ENCODE data around the gene AP4S1.
A peak's percentile ranks its signal among the peaks of the same experiment; 100 is the strongest.
"Not testable (repeated sequence)": the region's sequence is repeated elsewhere in the genome, so short reads cannot be mapped to it uniquely, and the experiment has no call there.

The AP4S1 gene

GRCh38 chr14:31026450-31027235 is 1.2 kb downstream of the AP4S1 start:
- no peaks in the 10 kb centered on the region for H3K27me3 ChIP-seq (ENCODE audit: insufficient read depth, low read length)
- peaks cover 16% of the 10 kb centered on the region for H3K4me1 ChIP-seq (ENCODE audit: insufficient read depth, low read length)
- H3K9me3 ChIP-seq (ENCODE audit: insufficient read depth, low read depth, low read length), result no peaks in the 10 kb centered on the region
- peaks cover 6% of the 10 kb centered on the region for H3K36me3 ChIP-seq (ENCODE audit: insufficient read depth, low read length)
- peak overlapping the region; percentile 40; the same call in 1 of the 2 replicates for H3K9ac ChIP-seq (ENCODE audit: low read depth, low read length)
- WGBS, result under 1% methylated on average over 44 of the region's 48 CpGs
- peak overlapping the region; percentile 97; the same call in 1 of the 2 replicates for H3K27ac ChIP-seq (ENCODE audit: low read depth, low read length)
- peak overlapping the region; percentile 97 for H3K4me3 ChIP-seq (ENCODE audit: low read length)

GRCh38 chr14:31027847-31028246 is 2.4 kb downstream of the AP4S1 start:
- Histone ChIP-seq H3K4me1 (ENCODE audit: insufficient read depth, low read length) (peaks cover 16% of the 10 kb centered on the region), H3K36me3 (ENCODE audit: insufficient read depth, low read length) (no peaks in the 10 kb centered on the region), H3K9me3 (ENCODE audit: insufficient read depth, low read depth, low read length) (no peaks in the 10 kb centered on the region), H3K9ac (ENCODE audit: low read depth, low read length) (no peak overlapping the region), H3K27me3 (ENCODE audit: insufficient read depth, low read length) (no peaks in the 10 kb centered on the region), H3K27ac (ENCODE audit: low read depth, low read length) (no peak overlapping the region), H3K4me3 (ENCODE audit: low read length) (peak overlapping the region; percentile 97)
- WGBS, result no CpG with 5 or more reads among the region's 1 CpG

DNA sequence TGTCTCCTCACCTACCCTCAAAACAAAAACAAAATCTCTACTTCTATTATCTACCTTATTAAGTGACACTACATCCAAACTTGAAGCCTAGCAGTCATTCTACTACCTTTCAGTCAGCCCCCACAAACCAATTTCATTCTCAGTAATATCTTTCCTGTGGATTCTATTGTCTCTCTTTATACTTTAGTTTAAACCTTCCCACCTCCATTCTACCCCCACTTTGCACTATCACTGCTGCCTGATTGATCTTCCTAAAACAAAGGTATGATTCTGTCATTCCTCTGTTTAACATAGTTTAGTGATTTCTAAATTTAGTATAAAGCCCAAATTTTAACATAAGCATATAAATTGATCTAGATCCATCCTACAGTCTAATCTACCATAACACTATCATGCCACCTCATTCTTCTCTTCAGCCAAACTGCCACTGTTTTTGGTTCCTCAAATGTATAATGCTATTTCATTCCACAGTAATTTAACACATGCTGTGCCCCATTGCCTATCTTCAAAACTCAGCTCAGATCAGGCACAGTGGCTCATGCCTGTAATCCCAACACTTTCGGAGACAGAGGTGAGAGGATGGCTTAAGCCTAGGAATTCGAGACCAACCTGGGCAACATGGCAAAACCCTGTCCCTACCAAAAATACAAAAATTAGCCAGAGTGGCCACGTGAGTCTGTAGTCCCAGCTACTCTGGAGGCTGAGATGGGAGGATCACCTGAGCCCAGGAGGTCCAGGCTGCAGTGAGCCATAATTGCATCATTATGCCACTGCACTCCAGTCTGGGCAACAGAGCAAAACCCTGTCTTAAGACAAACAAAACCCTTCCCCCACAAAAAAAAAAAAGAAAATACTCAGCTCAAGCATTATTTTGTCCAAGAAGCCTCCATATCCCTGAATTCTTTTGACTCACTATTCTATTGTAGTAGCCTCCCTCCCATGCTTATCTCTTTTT is 3.8 kb downstream of the AP4S1 start:
- H3K27ac ChIP-seq (ENCODE audit: low read depth, low read length), result no peak overlapping the region
- no peak overlapping the region for H3K4me3 ChIP-seq (ENCODE audit: low read length)
- H3K9ac ChIP-seq (ENCODE audit: low read depth, low read length), result no peak overlapping the region
- H3K4me1 ChIP-seq (ENCODE audit: insufficient read depth, low read length), result peaks cover 8% of the 10 kb centered on the region
- WGBS, result 94% methylated on average over 3 of the region's 3 CpGs
- H3K27me3 ChIP-seq (ENCODE audit: insufficient read depth, low read length), result no peaks in the 10 kb centered on the region
- H3K9me3 ChIP-seq (ENCODE audit: insufficient read depth, low read depth, low read length), result no peaks in the 10 kb centered on the region
- no peaks in the 10 kb centered on the region for H3K36me3 ChIP-seq (ENCODE audit: insufficient read depth, low read length)

DNA sequence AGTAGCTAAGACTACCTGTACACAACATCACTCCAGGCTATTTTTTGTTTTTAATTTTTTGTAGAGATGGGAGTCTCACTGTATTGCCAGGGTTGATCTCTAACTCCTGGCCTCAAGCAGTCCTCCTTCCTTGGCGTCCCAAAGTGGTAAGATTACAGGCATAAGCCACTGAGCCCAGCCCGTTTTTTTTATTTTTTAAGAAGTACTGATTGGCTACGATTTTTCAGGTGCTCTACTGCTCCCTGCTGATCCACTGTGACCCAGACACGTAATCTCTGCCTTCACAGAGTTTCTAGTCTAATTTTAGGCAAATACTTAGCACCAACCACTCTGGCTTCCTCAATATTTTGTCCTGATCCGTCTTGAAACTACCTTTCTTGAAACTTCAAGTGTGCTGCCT is 5.0 kb downstream of the AP4S1 start:
- peaks cover 3% of the 10 kb centered on the region for H3K4me1 ChIP-seq (ENCODE audit: insufficient read depth, low read length)
- no peak overlapping the region for H3K4me3 ChIP-seq (ENCODE audit: low read length)
- no peaks in the 10 kb centered on the region for H3K9me3 ChIP-seq (ENCODE audit: insufficient read depth, low read depth, low read length)
- H3K27me3 ChIP-seq (ENCODE audit: insufficient read depth, low read length), result no peaks in the 10 kb centered on the region
- no peaks in the 10 kb centered on the region for H3K36me3 ChIP-seq (ENCODE audit: insufficient read depth, low read length)
- no peak overlapping the region for H3K27ac ChIP-seq (ENCODE audit: low read depth, low read length)
- no peak overlapping the region for H3K9ac ChIP-seq (ENCODE audit: low read depth, low read length)
- WGBS, result 92% methylated on average over 5 of the region's 5 CpGs

GRCh38 chr14:31036552-31036951 is 11.1 kb downstream of the AP4S1 start:
- peaks cover 9% of the 10 kb centered on the region; the same call in 1 of the 2 replicates for H3K4me1 ChIP-seq (ENCODE audit: insufficient read depth, low read length)
- H3K27me3 ChIP-seq (ENCODE audit: insufficient read depth, low read length), result no peaks in the 10 kb centered on the region
- H3K36me3 ChIP-seq (ENCODE audit: insufficient read depth, low read length), result no peaks in the 10 kb centered on the region
- no peak overlapping the region for H3K27ac ChIP-seq (ENCODE audit: low read depth, low read length)
- H3K9ac ChIP-seq (ENCODE audit: low read depth, low read length), result no peak overlapping the region
- no peaks in the 10 kb centered on the region for H3K9me3 ChIP-seq (ENCODE audit: insufficient read depth, low read depth, low read length)
- WGBS, result 92% methylated on average over 4 of the region's 4 CpGs
- H3K4me3 ChIP-seq (ENCODE audit: low read length), result no peak overlapping the region

DNA sequence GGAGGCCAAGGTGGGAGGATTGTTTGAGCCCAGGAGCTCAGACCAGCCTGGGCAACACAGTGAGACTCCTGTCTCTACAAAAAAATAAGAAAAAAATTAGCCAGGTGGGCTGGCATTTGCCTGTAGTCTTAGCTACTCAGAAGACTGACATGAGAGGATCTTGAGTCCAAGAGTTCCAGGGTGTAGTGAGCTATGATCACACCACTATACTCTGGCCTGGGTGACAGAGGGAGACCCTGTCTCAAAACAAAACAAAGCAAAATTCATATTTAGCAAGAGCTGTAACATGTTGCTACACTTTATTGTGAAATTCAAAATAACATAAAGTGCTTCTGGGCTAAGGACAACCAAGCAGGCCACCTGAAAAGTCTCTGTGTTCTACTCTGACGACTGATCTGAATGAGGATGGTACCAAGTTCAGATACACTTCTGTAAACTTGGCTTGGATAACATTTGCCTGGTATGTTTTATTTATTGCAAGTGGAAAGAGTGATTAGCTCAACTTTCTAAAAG is 12.3 kb downstream of the AP4S1 start:
- peaks cover 12% of the 10 kb centered on the region; the same call in 1 of the 2 replicates for H3K4me1 ChIP-seq (ENCODE audit: insufficient read depth, low read length)
- H3K4me3 ChIP-seq (ENCODE audit: low read length), result no peak overlapping the region
- no peaks in the 10 kb centered on the region for H3K9me3 ChIP-seq (ENCODE audit: insufficient read depth, low read depth, low read length)
- WGBS, result 89% methylated on average over 1 of the region's 1 CpG
- H3K27ac ChIP-seq (ENCODE audit: low read depth, low read length), result no peak overlapping the region
- no peaks in the 10 kb centered on the region for H3K36me3 ChIP-seq (ENCODE audit: insufficient read depth, low read length)
- no peaks in the 10 kb centered on the region for H3K27me3 ChIP-seq (ENCODE audit: insufficient read depth, low read length)
- no peak overlapping the region for H3K9ac ChIP-seq (ENCODE audit: low read depth, low read length)

GRCh38 chr14:31038521-31039166 is 13.2 kb downstream of the AP4S1 start:
- WGBS, result 87% methylated on average over 2 of the region's 3 CpGs
- H3K9ac ChIP-seq (ENCODE audit: low read depth, low read length), result no peak overlapping the region

DNA sequence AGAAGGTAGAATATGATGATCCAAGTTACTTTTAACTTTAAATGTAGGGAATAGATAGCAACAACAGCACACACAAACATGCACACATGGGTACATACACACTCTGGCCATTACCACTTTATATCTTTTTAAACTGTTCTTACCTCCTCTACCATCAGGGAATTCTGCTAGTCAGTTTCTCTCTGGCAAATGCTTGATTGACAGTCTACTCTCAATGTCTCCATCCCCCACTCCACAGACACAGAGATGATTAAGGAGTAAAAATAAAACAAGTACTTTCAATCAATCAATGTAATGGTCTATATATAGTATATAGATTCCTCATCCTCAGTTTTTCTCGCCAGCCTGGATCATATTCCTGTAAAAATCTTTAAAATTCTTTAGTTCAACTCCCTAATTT is 16.9 kb downstream of the AP4S1 start:
- Histone ChIP-seq H3K27ac (ENCODE audit: low read depth, low read length) (no peak overlapping the region), H3K4me3 (ENCODE audit: low read length) (no peak overlapping the region), H3K36me3 (ENCODE audit: insufficient read depth, low read length) (no peaks in the 10 kb centered on the region), H3K9me3 (ENCODE audit: insufficient read depth, low read depth, low read length) (no peaks in the 10 kb centered on the region), H3K9ac (ENCODE audit: low read depth, low read length) (no peak overlapping the region), H3K27me3 (ENCODE audit: insufficient read depth, low read length) (no peaks in the 10 kb centered on the region), H3K4me1 (ENCODE audit: insufficient read depth, low read length) (peaks cover 19% of the 10 kb centered on the region)
- WGBS, result no CpG with 5 or more reads among the region's 1 CpG

More at GRCh38 chr14:31038521-31039166, 13.2 kb downstream of the AP4S1 start:
- H3K4me1 ChIP-seq (ENCODE audit: insufficient read depth, low read length), result peaks cover 18% of the 10 kb centered on the region
- peak overlapping the region; percentile 17; the same call in 1 of the 2 replicates for H3K27ac ChIP-seq (ENCODE audit: low read depth, low read length)
- no peaks in the 10 kb centered on the region for H3K27me3 ChIP-seq (ENCODE audit: insufficient read depth, low read length)
- H3K36me3 ChIP-seq (ENCODE audit: insufficient read depth, low read length), result no peaks in the 10 kb centered on the region
- H3K4me3 ChIP-seq (ENCODE audit: low read length), result no peak overlapping the region
- no peaks in the 10 kb centered on the region for H3K9me3 ChIP-seq (ENCODE audit: insufficient read depth, low read depth, low read length)

DNA sequence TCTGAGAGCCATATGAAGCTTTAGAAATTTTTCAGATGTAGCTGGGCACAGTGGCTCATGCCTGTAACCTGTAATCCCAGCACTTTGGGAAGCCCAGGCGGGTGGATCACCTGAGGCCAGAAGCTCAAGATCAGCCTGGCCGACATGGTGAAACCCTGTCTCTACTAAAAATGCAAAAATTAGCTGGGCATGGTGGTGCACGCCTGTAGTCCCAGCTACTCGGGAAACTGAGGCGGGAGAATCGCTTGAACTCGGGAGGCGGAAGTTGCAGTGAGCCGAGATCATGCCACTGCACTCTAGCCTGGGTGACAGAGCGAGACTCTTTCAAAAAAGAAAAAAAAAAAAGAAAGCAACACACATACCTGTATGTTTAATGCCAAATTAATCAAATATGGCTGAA is 17.4 kb downstream of the AP4S1 start:
- H3K9me3 ChIP-seq (ENCODE audit: insufficient read depth, low read depth, low read length); H3K9ac ChIP-seq (ENCODE audit: low read depth, low read length); H3K4me3 ChIP-seq (ENCODE audit: low read length); H3K27ac ChIP-seq (ENCODE audit: low read depth, low read length); H3K27me3 ChIP-seq (ENCODE audit: insufficient read depth, low read length); H3K36me3 ChIP-seq (ENCODE audit: insufficient read depth, low read length): not testable (repeated sequence)
- 85% methylated on average over 10 of the region's 10 CpGs for WGBS
- H3K4me1 ChIP-seq (ENCODE audit: insufficient read depth, low read length), result peaks cover 19% of the 10 kb centered on the region

DNA sequence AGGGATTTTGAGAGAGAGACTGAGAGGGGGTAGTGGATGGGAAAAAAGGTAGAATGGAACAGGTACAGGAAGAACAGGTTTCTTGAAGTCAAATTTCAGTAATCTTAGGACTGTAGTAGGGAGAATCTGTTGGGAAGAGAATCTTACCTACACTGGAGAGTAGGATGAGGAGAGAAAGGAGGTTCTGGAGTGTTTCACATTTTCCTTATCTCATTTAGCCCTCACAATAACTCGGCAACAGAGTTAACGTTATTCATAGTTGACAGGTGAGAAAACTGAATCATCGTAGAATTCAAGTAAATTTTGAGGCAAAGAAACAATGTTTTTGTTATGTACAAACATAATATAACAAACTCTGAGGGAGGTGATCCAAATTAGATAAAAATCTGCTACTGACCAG is 17.9 kb downstream of the AP4S1 start:
- Histone ChIP-seq H3K4me3 (ENCODE audit: low read length) (no peak overlapping the region), H3K27ac (ENCODE audit: low read depth, low read length) (no peak overlapping the region), H3K9ac (ENCODE audit: low read depth, low read length) (no peak overlapping the region), H3K27me3 (ENCODE audit: insufficient read depth, low read length) (no peaks in the 10 kb centered on the region), H3K9me3 (ENCODE audit: insufficient read depth, low read depth, low read length) (no peaks in the 10 kb centered on the region), H3K36me3 (ENCODE audit: insufficient read depth, low read length) (no peaks in the 10 kb centered on the region), H3K4me1 (ENCODE audit: insufficient read depth, low read length) (peaks cover 14% of the 10 kb centered on the region; the same call in 1 of the 2 replicates)
- WGBS, result 80% methylated on average over 2 of the region's 3 CpGs
